NCI-H524 (cell line): ENCODE results near the gene LRRK1.

Source experiments
- DNase-seq, 2 experiments: peaks; one replicate each; lab custom pipeline; 2025; lab: John Stamatoyannopoulos, UW

Gene LRRK1

GRCh38 chr15:101042320-101042719 lies 123.2 kb downstream of the LRRK1 start:
- DNase-seq: no peak

GRCh38 chr15:101043011-101043410 lies 123.9 kb downstream of the LRRK1 start:
- DNase-seq: no peak

- DNase-seq: no peak
Observed at GRCh38 chr15:101043911-101044624, 124.9 kb downstream of the LRRK1 start.

- no peak for DNase-seq
Observed at GRCh38 chr15:101044625-101045235, 125.6 kb downstream of the LRRK1 start.

- DNase-seq: no peak
Observed at GRCh38 chr15:101045236-101045646, 126.1 kb downstream of the LRRK1 start.

- no peak for DNase-seq
Observed at GRCh38 chr15:101045835-101046691, 126.9 kb downstream of the LRRK1 start.

- DNase-seq: no peak
Observed at GRCh38 chr15:101046826-101047225, 127.7 kb downstream of the LRRK1 start.

- DNase-seq: no peak
Observed at GRCh38 chr15:101047301-101047781, 128.2 kb downstream of the LRRK1 start.

- no peak for DNase-seq
Observed at GRCh38 chr15:101048176-101048575, 129.0 kb downstream of the LRRK1 start.

GRCh38 chr15:101048581-101049030 lies 129.4 kb downstream of the LRRK1 start:
- DNase-seq: no peak

GRCh38 chr15:101049282-101049681 lies 130.1 kb downstream of the LRRK1 start:
- no peak for DNase-seq

- peak in 1 of 2 experiments; percentile 20 for DNase-seq
Observed at GRCh38 chr15:101049856-101050622, 130.9 kb downstream of the LRRK1 start.

GRCh38 chr15:101050623-101051290 lies 131.6 kb downstream of the LRRK1 start:
- DNase-seq: no peak

- DNase-seq: no peak
Observed at GRCh38 chr15:101051291-101052030, 132.3 kb downstream of the LRRK1 start.

- no peak for DNase-seq
Observed at GRCh38 chr15:101052031-101052620, 133.0 kb downstream of the LRRK1 start.

- DNase-seq: no peak
Observed at GRCh38 chr15:101052681-101053121, 133.5 kb downstream of the LRRK1 start.

- no peak for DNase-seq
Observed at GRCh38 chr15:101053261-101053660, 134.1 kb downstream of the LRRK1 start.

GRCh38 chr15:101054116-101054515 lies 135.0 kb downstream of the LRRK1 start:
- no peak for DNase-seq

GRCh38 chr15:101054991-101055390 lies 135.8 kb downstream of the LRRK1 start:
- no peak for DNase-seq

GRCh38 chr15:101055411-101055810 lies 136.3 kb downstream of the LRRK1 start:
- no peak for DNase-seq
